ENCODE results near the gene CDC42BPG.

Gene CDC42BPG

GRCh38 chr11:64801561-64802369 is 42.7 kb downstream of the CDC42BPG start:
- DNase-seq = no peak

- no peak for DNase-seq
Measured at GRCh38 chr11:64801158-64801464, 43.3 kb downstream of the CDC42BPG start.

GRCh38 chr11:64800303-64801157 is 43.9 kb downstream of the CDC42BPG start:
- no peak for DNase-seq

GRCh38 chr11:64799623-64800302 is 44.7 kb downstream of the CDC42BPG start:
- DNase-seq = no peak

GRCh38 chr11:64799256-64799622 is 45.2 kb downstream of the CDC42BPG start:
- no peak for DNase-seq

GRCh38 chr11:64796757-64797541 is 47.5 kb downstream of the CDC42BPG start:
- DNase-seq = no peak

- no peak for DNase-seq
Measured at GRCh38 chr11:64796047-64796756, 48.3 kb downstream of the CDC42BPG start.

- no peak for DNase-seq
Measured at GRCh38 chr11:64794526-64794925, 49.9 kb downstream of the CDC42BPG start.

GRCh38 chr11:64793271-64794160 is 50.9 kb downstream of the CDC42BPG start:
- DNase-seq = no peak

- DNase-seq = no peak
Measured at GRCh38 chr11:64792482-64792881, 52.0 kb downstream of the CDC42BPG start.

GRCh38 chr11:64791781-64792291 is 52.6 kb downstream of the CDC42BPG start:
- DNase-seq = no peak

- DNase-seq = no peak
Measured at GRCh38 chr11:64790205-64791095, 54.0 kb downstream of the CDC42BPG start.

GRCh38 chr11:64789331-64790204 is 54.9 kb downstream of the CDC42BPG start:
- DNase-seq = no peak

GRCh38 chr11:64788321-64789215 is 55.9 kb downstream of the CDC42BPG start:
- DNase-seq = no peak

- peak; percentile 71 for DNase-seq
Measured at GRCh38 chr11:64787526-64788320, 56.7 kb downstream of the CDC42BPG start.

- DNase-seq = no peak
Measured at GRCh38 chr11:64786308-64786707, 58.1 kb downstream of the CDC42BPG start.

Measured in hematopoietic multipotent progenitor cell treated with erythropoietin and hydrocortisone succinate and interleukin-3 and kit ligand, for 8 days (in vitro differentiated cells).